Left forelimb (tissue), 1 donor: ENCODE measurements around the gene FZR1.
A peak's percentile ranks its signal among the peaks of the same experiment; 100 is the strongest.
"Not testable (repeated sequence)": the region's sequence is repeated elsewhere in the genome, so short reads cannot be mapped to it uniquely, and the experiment has no call there.

Source experiments
- DNase-seq: peaks from one replicate; pipeline ENCODE4 v3.0.0-alpha.2; 2018; ENCODE audit warnings: low spot score

FZR1 gene

DNA sequence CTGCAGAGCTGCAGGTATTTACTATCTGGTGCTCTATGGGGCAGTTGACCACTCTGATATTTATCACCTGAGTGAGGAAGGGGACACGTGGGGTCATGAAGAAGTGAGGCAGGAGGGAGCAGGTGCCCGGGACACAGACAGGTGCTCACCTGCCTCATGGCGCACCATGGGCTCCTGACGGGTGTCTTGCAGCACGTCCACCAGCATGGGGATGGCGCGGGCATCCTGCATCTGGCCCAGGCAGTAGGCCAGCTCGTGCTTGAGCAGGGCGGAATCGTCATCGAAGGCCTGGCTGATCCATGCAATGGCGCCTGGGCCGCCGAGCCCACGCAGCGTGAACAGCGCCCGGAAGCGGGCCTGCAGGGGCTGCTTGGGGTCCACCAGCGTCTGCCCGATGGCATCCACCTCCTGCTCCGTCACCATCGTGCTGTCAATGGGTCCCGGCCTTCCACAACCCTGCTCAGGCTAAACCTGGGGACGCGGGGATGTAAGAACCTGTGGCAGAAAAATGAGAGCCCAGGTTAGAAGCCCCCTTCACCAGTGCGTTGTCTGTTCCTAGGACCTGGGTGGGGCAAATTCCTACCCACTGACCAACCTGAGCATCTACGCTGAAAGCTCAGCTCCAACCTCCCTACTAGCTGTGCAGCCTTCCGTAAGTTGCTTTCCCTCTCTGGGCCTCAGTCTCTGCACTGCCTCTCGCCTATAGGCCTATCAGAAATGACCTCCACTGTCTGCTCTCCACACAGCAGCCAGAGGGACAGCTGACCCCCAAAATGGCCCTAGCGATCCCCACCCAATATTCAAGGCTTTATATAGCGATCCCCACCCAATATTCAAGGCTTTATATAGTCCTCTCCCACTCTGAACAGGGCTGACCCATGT, 9.5 kb upstream of the FZR1 start:
- DNase-seq: no peak

- DNase-seq: no peak
These were observed 8.2 kb upstream of the FZR1 start for GRCh38 chr19:3497757-3498520.

DNA sequence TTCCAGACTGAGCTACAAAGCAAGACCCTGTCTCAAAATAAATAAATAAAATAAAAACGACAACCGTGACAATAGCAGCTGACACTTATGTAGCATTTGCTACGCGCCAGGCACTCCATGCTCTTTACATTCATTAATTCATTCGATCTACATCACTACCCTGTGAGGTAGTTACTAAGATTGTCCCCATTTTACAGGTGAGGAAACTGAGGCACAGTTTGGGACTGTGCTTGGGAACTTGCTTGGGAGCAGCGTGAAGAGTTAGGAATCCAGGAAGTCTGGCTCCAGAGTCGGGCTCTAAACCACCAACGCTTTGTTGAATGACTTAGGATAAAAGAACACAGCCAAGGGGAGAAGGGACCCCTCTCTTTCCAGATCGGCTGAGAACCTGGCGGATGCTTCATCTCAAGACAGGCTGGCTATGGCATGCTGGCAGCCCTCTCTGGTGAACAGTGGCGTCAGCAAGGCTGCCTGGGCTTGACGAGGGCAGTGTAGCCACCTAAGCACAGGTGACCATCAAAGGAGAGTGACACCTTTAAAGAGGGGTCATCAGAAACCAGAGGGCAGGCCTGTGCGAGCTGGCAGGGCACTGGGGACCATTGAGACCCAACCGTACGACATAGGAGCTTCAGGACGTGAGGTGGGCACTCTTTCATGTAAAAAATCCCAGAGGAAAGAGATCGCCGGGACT, 6.2 kb upstream of the FZR1 start:
- no peak for DNase-seq

GRCh38 chr19:3500429-3501101, 5.5 kb upstream of the FZR1 start, which contains the start of gene DOHH:
Gene DOHH (minus strand): TSS chr19:3500674. CDS start chr19:3496814, 3,860 bp downstream.
- peak; percentile 96 for DNase-seq

DNA sequence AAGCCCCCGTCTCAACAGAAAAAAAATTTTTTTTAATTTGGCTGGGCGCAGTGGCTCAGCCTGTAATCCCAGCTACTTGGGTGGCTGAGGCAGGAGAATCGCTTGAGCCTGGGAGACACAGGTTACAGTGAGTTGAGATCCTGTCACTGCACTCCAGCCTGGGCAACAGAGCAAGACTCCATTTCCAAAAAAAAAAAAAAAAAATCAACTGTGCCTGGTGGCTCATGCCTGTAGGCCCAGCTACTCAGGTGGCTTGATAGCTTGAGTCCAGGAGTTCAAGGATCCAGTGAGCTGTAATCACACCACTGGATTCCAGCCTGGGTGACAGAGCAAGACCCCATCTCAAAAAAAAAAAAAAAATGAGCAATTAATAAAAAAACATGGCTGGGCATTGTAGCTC, 4.3 kb upstream of the FZR1 start:
- no peak for DNase-seq

GRCh38 chr19:3503036-3503572, 3.0 kb upstream of the FZR1 start:
- no peak for DNase-seq

DNA sequence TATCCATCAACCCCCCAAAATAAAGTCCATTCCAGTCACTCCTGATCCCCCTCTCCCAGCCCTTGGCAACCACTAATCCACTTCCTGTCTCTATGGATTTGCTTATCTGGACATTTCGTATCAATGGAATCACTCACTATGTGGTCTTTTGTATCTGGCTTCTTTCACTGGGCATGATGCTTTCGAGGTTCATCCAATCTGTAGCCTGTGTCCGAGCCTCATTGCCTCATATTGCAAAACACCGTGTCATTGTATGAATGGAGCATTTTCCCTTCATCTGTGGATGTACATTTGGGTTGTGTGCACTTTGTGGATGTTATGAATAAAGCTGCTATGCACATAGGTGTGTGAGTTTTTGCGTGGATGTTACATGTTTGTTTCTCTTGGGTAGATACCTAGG, 1.4 kb upstream of the FZR1 start:
- no peak for DNase-seq

DNA sequence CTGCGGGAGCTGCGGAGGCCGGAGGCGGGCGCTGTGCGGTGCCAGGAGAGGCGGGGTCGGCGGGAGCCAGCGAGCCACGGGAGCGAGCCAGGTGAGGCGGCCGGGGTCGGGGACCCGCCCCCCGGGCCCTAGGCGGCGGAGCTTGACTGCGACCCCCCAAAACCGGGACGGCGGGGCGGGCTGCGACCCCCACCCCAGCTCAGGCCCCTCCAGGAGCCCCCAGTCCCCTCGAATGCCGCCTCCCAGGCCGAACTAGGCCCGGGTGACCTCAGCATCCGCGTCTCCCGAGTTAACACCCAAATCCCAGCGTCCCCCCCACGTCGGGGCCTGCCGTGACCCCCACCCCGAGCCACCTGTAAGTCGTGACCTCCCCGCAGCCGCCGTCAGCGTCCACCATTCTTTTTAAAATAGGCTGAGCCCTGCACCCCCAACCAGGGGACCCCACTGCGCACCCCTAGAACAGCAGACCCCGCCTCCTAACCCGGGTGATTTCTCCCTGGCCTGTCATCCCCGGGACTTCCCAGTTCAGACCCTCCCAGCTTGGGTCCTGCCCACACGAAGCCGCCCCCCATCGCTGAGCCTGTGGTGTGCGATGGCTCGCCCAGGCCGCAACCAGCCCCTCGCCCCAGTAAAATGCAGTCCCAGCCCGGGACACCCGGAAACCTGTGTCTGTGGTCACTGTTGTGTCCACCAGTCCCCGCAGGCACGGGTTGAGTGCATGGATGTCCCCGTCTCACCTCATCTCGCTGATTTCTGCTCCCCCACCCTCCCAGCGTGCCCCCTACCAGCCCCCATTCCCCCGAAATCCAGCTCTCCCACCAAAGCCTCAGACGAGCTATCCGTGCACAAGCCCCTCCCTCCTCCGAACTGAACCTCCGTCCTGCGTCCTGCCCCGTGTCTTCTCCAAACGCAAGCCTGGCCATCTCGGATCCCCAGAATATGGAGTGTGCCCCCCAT, 551 bp downstream of the FZR1 start:
- DNase-seq: no peak

GRCh38 chr19:3507371-3508120, 1.4 kb downstream of the FZR1 start:
- DNase-seq: no peak

DNA sequence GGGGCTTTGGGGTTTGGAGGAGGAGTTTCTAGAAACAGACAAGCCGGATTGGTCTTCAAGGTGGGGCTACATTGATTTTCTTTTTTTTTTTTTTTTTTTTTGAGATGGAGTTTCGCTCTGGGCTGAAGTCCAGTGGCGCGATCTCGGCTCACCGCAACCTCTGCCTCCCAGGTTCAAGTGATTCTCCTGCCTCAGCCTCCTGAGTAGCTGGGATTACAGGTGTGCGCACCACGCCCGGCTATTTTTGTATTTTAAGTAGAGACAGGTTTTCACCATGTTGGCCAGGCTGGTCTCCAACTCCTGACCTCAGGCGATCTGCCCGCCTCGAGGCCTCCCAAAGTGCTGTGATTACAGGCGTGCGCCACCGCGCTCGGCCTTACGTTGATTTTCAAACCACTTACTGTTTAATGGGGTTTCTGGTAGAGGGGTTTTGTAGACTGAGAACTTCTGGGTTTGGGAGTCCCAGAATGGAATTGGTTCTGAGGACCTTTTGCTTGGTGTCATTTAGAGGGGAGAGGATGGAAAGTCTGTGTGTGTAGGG, 2.1 kb downstream of the FZR1 start:
- DNase-seq: not testable (repeated sequence)

DNA sequence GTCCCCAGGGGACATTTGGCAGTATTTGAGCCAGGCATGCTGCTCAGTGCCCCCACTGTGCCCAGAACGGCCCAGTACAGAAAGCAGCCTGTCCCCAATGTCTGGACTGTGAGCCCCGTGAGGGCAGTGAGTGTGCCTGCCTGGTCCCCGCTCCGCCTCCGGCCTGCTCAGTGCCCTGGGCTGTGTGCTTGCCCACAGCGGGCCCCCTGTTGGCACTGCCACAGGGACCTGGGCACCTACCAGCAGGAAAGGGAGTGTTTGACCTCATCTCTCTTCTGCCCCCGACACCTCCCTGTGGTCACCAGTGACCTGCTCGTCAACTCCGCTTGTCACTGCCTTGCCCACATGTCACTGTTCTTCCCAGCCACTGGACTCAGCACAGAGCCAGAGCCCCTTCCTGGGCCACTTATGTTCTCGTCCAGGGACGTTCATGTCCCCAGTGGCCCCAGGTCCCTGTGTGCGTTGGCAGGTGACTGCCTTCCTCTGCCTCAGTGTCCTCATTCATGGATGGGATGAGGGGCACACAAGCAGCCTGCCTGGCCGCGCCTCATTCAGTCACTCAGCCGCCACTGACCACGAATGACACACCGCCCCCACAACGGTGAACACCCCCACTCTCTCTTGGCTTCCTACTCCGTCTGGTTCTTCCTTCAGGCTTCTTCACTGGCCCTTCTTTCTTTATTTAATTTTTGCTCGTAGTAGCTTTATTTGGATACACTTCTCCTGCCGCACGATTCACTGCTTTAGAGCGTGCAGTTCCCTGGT, 2.8 kb downstream of the FZR1 start:
- DNase-seq: no peak

GRCh38 chr19:3509566-3509989, 3.5 kb downstream of the FZR1 start:
- no peak for DNase-seq

- no peak for DNase-seq
These were observed 4.6 kb downstream of the FZR1 start for GRCh38 chr19:3510727-3511126.

GRCh38 chr19:3511506-3512251, 5.6 kb downstream of the FZR1 start:
- DNase-seq: no peak

DNA sequence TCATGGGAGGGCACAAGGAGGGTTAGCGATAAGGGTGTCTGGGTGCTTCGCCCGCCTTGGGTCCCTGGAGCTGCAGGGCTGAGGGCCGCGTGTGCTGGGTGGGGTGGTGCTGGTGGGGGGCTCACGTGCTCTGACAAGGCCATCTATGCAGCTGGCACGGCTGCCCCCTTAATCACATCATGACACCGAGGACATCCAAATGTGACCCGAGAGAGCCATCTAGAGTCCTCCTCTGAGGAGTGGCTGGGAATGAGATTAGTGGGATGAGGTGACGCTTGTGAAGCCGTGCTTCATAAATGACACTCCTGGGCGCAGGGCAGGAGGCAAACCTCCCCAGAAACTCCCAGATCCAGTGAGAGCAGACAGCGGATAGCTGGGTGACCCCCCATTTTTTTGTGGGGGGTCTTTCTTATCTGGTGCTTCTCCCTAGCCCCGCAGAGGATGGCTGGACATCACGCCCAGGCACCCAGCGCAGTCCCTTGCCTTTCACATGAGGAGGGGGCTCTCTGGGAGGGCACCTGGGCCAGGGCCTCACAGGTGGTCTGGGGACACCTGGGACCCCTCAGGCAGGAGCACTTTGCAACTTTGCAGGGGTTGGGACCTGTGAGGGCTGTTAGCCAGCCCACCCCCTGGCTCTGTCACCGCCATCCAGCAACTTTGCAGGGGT, 6.6 kb downstream of the FZR1 start:
- no peak for DNase-seq

DNA sequence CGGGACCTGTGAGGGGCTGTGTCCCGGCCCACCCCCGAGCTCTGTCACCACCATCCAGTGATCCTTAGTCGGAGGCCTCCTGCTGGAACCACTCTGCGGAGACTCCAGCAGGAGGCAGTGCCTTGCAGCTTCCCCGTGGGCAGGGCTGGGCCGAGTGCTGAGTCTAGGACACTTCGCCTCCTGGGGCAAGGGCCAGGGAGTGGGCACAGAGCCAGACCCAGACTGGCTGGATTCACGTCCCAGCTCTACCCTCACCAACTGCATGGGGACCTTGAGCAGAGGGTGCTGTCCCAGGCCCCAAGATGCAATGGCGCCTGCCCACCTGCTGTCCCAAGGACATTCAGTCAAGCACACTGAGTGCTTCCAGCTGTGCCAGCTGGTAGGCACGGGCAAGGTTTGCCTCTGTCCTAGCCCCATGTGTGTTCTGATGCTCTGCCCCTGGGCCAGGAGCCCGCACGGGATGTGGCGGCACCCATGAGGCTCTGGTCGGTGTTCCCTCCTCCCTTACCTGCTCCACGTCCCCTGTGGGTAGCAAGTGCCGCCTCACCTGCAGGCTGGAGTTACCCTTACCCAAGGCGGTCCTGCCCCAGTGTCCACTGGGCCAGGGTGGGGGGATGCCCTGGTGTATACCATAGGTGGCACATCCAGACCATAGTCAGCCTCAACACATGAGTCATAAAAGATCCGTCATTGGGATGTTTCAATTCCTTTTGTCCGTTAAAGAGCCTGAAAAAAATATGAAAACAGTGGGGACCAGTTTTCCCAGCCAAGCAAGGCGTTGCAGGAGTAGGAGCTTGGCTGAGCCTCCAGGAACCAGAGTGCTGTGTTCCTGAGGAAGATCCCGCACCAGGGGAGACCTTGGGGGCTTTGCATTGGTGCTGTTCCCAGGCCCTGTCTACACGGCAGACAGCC, 7.4 kb downstream of the FZR1 start:
- DNase-seq: no peak
